OCI-M1 (cell line): ENCODE results near the gene TLX2.

Source experiments
- DNase-seq: peaks from one replicate; lab custom pipeline; 2025; lab: John Stamatoyannopoulos, UW

TLX2 gene

GRCh38 chr2:74496997-74497776 lies 17.1 kb upstream of the TLX2 start:
- no peak for DNase-seq

GRCh38 chr2:74497777-74498499 lies 16.3 kb upstream of the TLX2 start:
- no peak for DNase-seq

GRCh38 chr2:74498500-74499266 lies 15.6 kb upstream of the TLX2 start:
- no peak for DNase-seq

GRCh38 chr2:74499267-74499939 lies 14.8 kb upstream of the TLX2 start, which contains the start of gene LBX2:
LBX2 (minus strand) TSS chr2:74499603; CDS start chr2:74499537, 66 bp downstream.
- no peak for DNase-seq

- DNase-seq: no peak
Measured at GRCh38 chr2:74499940-74500577, 14.2 kb upstream of the TLX2 start.

- no peak for DNase-seq
Measured at GRCh38 chr2:74500578-74500946, 13.7 kb upstream of the TLX2 start.

- DNase-seq: no peak
Measured at GRCh38 chr2:74501335-74502071, 12.7 kb upstream of the TLX2 start.

- no peak for DNase-seq
Measured at GRCh38 chr2:74502147-74502719, 12.0 kb upstream of the TLX2 start.

- no peak for DNase-seq
Measured at GRCh38 chr2:74502720-74503505, 11.3 kb upstream of the TLX2 start.

GRCh38 chr2:74503506-74504475 lies 10.5 kb upstream of the TLX2 start:
- no peak for DNase-seq

- no peak for DNase-seq
Measured at GRCh38 chr2:74504591-74504990, 9.7 kb upstream of the TLX2 start.

- no peak for DNase-seq
Measured at GRCh38 chr2:74505448-74506246, 8.6 kb upstream of the TLX2 start.

GRCh38 chr2:74507145-74507925 lies 6.9 kb upstream of the TLX2 start, which contains the start of gene PCGF1:
PCGF1 (minus strand) TSS chr2:74507695; CDS start chr2:74507668, 27 bp downstream.
- DNase-seq: peak; percentile 97

- DNase-seq: no peak
Measured at GRCh38 chr2:74507926-74508520, 6.2 kb upstream of the TLX2 start.

- DNase-seq: no peak
Measured at GRCh38 chr2:74510272-74510671, 4.0 kb upstream of the TLX2 start.
